Measurements from ENCODE around the gene FSCN2.
"Not testable (repeated sequence)": the region's sequence is repeated elsewhere in the genome, so short reads cannot be mapped to it uniquely, and the experiment has no call there.

The FSCN2 gene

DNA sequence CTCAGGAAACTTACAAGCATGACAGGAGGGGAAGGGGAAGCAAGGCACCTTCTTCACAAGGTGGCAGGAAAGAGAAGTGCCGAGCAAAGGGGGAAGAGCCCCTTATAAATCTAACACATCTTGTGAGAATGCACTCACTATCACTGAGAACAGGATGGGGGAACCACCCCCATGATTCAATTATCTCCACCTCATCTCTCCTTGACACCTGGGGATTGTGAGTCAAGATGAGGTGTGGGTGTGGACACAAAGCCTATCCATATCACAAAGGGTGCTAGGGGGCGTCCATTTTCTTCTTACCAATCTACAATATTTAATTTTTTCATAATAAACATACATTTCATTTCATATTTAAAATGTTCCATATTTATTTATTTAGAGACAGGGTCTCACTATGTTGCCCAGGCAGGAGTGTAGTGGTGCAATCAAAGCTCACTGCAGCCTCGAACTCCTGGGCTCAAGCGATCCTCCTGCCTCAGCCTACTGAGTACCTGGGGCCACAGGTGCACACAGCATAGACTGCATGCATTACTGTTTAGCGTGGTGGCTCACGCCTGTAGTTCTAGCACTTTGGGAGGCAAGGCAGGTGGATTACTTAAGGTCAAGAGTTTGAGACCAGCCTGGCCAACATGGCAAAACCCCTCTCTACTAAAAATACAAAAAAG is 50.5 kb downstream of the FSCN2 start:
- no peak for DNase-seq (ENCODE audit: low read depth in 2 of 2)

- no peak for DNase-seq (ENCODE audit: low read depth in 2 of 2)
These were observed 51.1 kb downstream of the FSCN2 start for GRCh38 chr17:81579298-81579697.

- DNase-seq (ENCODE audit: low read depth in 2 of 2) = no peak
These were observed 51.7 kb downstream of the FSCN2 start for GRCh38 chr17:81579821-81580321.

- DNase-seq (ENCODE audit: low read depth in 2 of 2) = no peak
These were observed 52.3 kb downstream of the FSCN2 start for GRCh38 chr17:81580481-81580880.

- DNase-seq (ENCODE audit: low read depth in 2 of 2) = no peak
These were observed 53.6 kb downstream of the FSCN2 start for GRCh38 chr17:81581758-81582157.

- no peak for DNase-seq (ENCODE audit: low read depth in 2 of 2)
These were observed 54.2 kb downstream of the FSCN2 start for GRCh38 chr17:81582341-81582740.

DNA sequence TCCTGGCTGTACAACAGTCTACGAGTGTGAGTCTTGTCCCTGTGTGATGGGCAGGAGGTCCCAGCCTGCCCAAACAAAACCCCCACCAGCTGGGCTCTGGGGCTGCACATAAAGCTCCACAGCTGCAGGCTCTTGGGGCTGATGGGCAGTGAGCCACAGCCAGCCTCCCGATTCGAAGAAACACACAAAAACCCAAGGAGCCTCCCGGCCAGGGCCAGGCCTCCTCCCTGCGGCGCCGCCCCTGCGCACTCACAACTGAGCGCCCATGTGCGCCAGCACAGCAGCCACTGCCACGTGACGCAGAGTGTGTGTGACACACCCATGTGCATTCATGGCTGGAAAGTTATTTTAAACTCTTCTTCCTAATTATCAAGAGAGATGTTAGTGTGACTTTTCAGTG is 54.6 kb downstream of the FSCN2 start:
- DNase-seq (ENCODE audit: low read depth in 2 of 2) = no peak

DNA sequence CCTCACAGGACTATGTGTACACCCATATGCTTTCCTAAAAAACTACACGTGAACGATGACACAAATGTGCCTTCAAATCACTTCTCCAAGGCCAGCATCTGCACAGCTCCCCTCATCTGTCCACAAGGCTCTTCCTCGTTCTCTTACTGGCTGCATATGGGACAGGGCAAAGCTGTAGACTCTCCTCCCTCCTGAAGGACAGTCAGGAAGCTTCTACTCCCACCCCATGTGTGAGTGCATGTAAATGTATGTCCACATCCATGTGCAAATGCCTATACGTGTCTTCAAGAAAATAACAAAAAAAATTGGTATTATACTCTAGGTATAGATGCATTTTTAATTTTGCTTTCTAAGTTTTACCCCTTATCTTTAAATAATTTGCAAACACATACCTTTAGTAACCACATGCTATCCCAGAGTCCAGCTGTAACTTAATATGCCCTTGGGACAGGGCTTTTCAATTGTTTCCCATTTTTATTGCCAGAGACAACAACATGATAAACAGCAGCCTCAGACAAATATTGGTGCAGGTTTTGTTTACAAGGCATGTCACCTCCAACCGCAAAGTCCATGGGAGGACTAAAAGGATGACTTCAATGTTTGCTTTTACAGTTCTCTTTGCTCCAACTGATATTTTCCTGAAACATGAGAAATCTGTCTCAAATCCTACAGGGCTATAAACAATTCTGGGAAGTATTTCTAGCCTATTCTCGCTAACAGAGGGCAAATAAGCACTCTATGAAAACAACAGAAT is 55.6 kb downstream of the FSCN2 start:
- DNase-seq (ENCODE audit: low read depth in 2 of 2) = no peak

- DNase-seq (ENCODE audit: low read depth in 2 of 2) = not testable (repeated sequence)
These were observed 56.6 kb downstream of the FSCN2 start for GRCh38 chr17:81584771-81585170.

- no peak for DNase-seq (ENCODE audit: low read depth in 2 of 2)
These were observed 57.9 kb downstream of the FSCN2 start for GRCh38 chr17:81586096-81586495.
